Measurements from ENCODE around the gene FABP7.

FABP7 gene

DNA sequence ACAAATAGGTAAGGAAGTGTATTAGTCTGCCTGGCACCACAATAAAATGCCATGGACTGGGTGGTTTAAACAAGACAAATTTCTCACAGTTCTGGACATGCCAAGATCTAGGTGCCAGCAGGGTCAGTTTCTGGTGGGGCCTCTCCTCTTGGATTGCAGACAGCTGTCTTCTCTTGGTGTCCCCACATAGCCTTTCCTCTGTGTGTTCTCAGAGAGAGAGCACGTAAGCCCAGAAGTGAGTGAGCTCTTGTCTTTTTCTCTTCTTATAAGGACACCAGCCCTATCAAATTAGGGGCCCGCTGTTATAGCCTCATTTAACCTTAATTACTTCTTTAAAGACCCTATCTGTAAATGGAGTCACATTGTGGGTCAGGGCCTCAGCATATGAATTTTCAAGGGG lies 37.8 kb downstream of the FABP7 start:
- no peaks in the 10 kb centered on the region for H3K79me1 ChIP-seq (ENCODE audit: low read depth, low read length)

DNA sequence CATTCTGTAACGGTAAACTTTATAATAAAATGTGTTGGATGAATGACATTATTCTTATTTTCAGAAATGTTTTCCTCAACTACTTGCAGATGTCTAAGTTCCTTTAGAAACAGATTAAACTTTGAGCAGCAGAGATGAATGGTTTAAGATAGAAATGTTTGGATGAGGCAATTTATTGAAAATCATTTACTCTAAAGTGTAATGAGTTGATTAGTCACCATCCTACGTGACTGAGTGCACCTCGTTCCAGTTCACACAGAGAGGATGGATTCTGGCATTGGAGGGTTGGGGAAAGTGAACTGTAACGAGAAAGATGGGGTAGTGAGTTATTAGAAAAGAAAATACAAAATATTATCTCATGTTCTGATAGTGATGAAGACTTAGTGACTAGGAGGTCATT lies 38.2 kb downstream of the FABP7 start:
- Histone ChIP-seq H2BK15ac (ENCODE audit: low read length) (no peak overlapping the region), H2BK120ac (ENCODE audit: low read depth, low read length) (no peak overlapping the region), H3K79me1 (ENCODE audit: low read depth, low read length) (no peaks in the 10 kb centered on the region), H4K91ac (ENCODE audit: low read depth, low read length, poor library complexity) (no peak overlapping the region), H3K27me3 (ENCODE audit: control insufficient read depth in 3 of 3, insufficient read depth in 3 of 3, low read depth in 1 of 3, low read length in 3 of 3) (no peaks in the 10 kb centered on the region), H3K4me3 (ENCODE audit: low read length in 2 of 2) (no peak overlapping the region), H3K36me3 (replicated peaks in 1 of 2; ENCODE audit: control insufficient read depth in 2 of 2, insufficient read depth in 2 of 2, low read length in 2 of 2) (no peaks in the 10 kb centered on the region), H3K9ac (ENCODE audit: low read depth, low read length, poor library complexity) (no peak overlapping the region), H2AFZ (ENCODE audit: low read length) (no peak overlapping the region), H2BK5ac (ENCODE audit: low read length) (no peak overlapping the region), H3K4ac (ENCODE audit: low read length) (no peak overlapping the region), H3K14ac (ENCODE audit: low read length) (no peak overlapping the region), H3K9me3 (replicated peaks in 1 of 2; ENCODE audit: control insufficient read depth in 2 of 2, insufficient read depth in 1 of 2, low read depth in 1 of 2, low read length in 2 of 2) (no peaks in the 10 kb centered on the region), H4K8ac (ENCODE audit: low read depth, low read length) (no peak overlapping the region), H3K18ac (ENCODE audit: low read length) (no peak overlapping the region), H3K23ac (ENCODE audit: low read depth, low read length, poor library complexity) (no peak overlapping the region), H2AK5ac (ENCODE audit: low read depth, low read length) (no peak overlapping the region), H3K4me2 (ENCODE audit: insufficient read depth, low read length, poor library complexity, severe bottlenecking) (no peak overlapping the region), H3K4me1 (ENCODE audit: control insufficient read depth in 2 of 2, insufficient read depth in 1 of 2, low read depth in 1 of 2, low read length in 2 of 2) (peaks cover 0 to 2% of the 10 kb centered on the region in 2 donors), H3K27ac (replicated peaks; ENCODE audit: low read length) (no peak overlapping the region), H2BK12ac (ENCODE audit: low read length) (no peak overlapping the region)
- no CpG with 5 or more reads among the region's 4 CpGs for WGBS, 2 donors (ENCODE audit: extremely low coverage in 2 of 2, insufficient read length in 2 of 2, insufficient replicate concordance in 1 of 2)
- no peak for DNase-seq (ENCODE audit: low spot score)

More for the DNA sequence above, 37.8 kb downstream of the FABP7 start:
- no peak overlapping the region for H2BK15ac ChIP-seq (ENCODE audit: low read length)
- H2BK5ac ChIP-seq (ENCODE audit: low read length), result no peak overlapping the region
- no peak overlapping the region for H2BK12ac ChIP-seq (ENCODE audit: low read length)
- no peaks in the 10 kb centered on the region for H3K9me3 ChIP-seq (replicated peaks in 1 of 2; ENCODE audit: control insufficient read depth in 2 of 2, insufficient read depth in 1 of 2, low read depth in 1 of 2, low read length in 2 of 2)
- H2AFZ ChIP-seq (ENCODE audit: low read length), result peak overlapping the region; percentile 9
- no peaks in the 10 kb centered on the region for H3K27me3 ChIP-seq (ENCODE audit: control insufficient read depth in 3 of 3, insufficient read depth in 3 of 3, low read depth in 1 of 3, low read length in 3 of 3)
- no peak overlapping the region for H4K91ac ChIP-seq (ENCODE audit: low read depth, low read length, poor library complexity)
- no CpG with 5 or more reads among the region's 2 CpGs for WGBS, 2 donors (ENCODE audit: extremely low coverage in 2 of 2, insufficient read length in 2 of 2, insufficient replicate concordance in 1 of 2)
- no peak overlapping the region for H2AK5ac ChIP-seq (ENCODE audit: low read depth, low read length)
- peaks cover 0 to 2% of the 10 kb centered on the region in 2 donors for H3K4me1 ChIP-seq (ENCODE audit: control insufficient read depth in 2 of 2, insufficient read depth in 1 of 2, low read depth in 1 of 2, low read length in 2 of 2)
- H3K4me3 ChIP-seq (ENCODE audit: low read length in 2 of 2), result no peak overlapping the region
- H2BK120ac ChIP-seq (ENCODE audit: low read depth, low read length), result no peak overlapping the region
- no peak overlapping the region for H3K27ac ChIP-seq (replicated peaks; ENCODE audit: low read length)
- no peak overlapping the region for H3K23ac ChIP-seq (ENCODE audit: low read depth, low read length, poor library complexity)
- DNase-seq (ENCODE audit: low spot score), result no peak
- H3K14ac ChIP-seq (ENCODE audit: low read length), result no peak overlapping the region
- H3K36me3 ChIP-seq (replicated peaks in 1 of 2; ENCODE audit: control insufficient read depth in 2 of 2, insufficient read depth in 2 of 2, low read length in 2 of 2), result no peaks in the 10 kb centered on the region
- H4K8ac ChIP-seq (ENCODE audit: low read depth, low read length), result no peak overlapping the region
- no peak overlapping the region for H3K9ac ChIP-seq (ENCODE audit: low read depth, low read length, poor library complexity)
- no peak overlapping the region for H3K4me2 ChIP-seq (ENCODE audit: insufficient read depth, low read length, poor library complexity, severe bottlenecking)
- no peak overlapping the region for H3K4ac ChIP-seq (ENCODE audit: low read length)
- no peak overlapping the region for H3K18ac ChIP-seq (ENCODE audit: low read length)

- H3K4me2 ChIP-seq (ENCODE audit: insufficient read depth, low read length, poor library complexity, severe bottlenecking), result no peak overlapping the region
- DNase-seq (ENCODE audit: low spot score), result no peak
- H3K36me3 ChIP-seq (replicated peaks in 1 of 2; ENCODE audit: control insufficient read depth in 2 of 2, insufficient read depth in 2 of 2, low read length in 2 of 2), result no peaks in the 10 kb centered on the region
- H3K23ac ChIP-seq (ENCODE audit: low read depth, low read length, poor library complexity), result no peak overlapping the region
- no peak overlapping the region for H2BK12ac ChIP-seq (ENCODE audit: low read length)
- no peak overlapping the region for H2BK15ac ChIP-seq (ENCODE audit: low read length)
- no peak overlapping the region for H2AK5ac ChIP-seq (ENCODE audit: low read depth, low read length)
- no peak overlapping the region for H3K9ac ChIP-seq (ENCODE audit: low read depth, low read length, poor library complexity)
- H3K79me1 ChIP-seq (ENCODE audit: low read depth, low read length), result no peaks in the 10 kb centered on the region
- no peaks in the 10 kb centered on the region for H3K27me3 ChIP-seq (ENCODE audit: control insufficient read depth in 3 of 3, insufficient read depth in 3 of 3, low read depth in 1 of 3, low read length in 3 of 3)
- H2BK5ac ChIP-seq (ENCODE audit: low read length), result no peak overlapping the region
- H3K4me3 ChIP-seq (ENCODE audit: low read length in 2 of 2), result no peak overlapping the region
- H3K27ac ChIP-seq (replicated peaks; ENCODE audit: low read length), result no peak overlapping the region
- H4K8ac ChIP-seq (ENCODE audit: low read depth, low read length), result no peak overlapping the region
- WGBS, 2 donors (ENCODE audit: extremely low coverage in 2 of 2, insufficient read length in 2 of 2, insufficient replicate concordance in 1 of 2), result no CpG with 5 or more reads among the region's 2 CpGs
- H3K18ac ChIP-seq (ENCODE audit: low read length), result no peak overlapping the region
- peaks cover 0 to 2% of the 10 kb centered on the region in 2 donors for H3K4me1 ChIP-seq (ENCODE audit: control insufficient read depth in 2 of 2, insufficient read depth in 1 of 2, low read depth in 1 of 2, low read length in 2 of 2)
- H3K9me3 ChIP-seq (replicated peaks in 1 of 2; ENCODE audit: control insufficient read depth in 2 of 2, insufficient read depth in 1 of 2, low read depth in 1 of 2, low read length in 2 of 2), result no peaks in the 10 kb centered on the region
- H3K14ac ChIP-seq (ENCODE audit: low read length), result no peak overlapping the region
- no peak overlapping the region for H4K91ac ChIP-seq (ENCODE audit: low read depth, low read length, poor library complexity)
- no peak overlapping the region for H3K4ac ChIP-seq (ENCODE audit: low read length)
- H2AFZ ChIP-seq (ENCODE audit: low read length), result no peak overlapping the region
- no peak overlapping the region for H2BK120ac ChIP-seq (ENCODE audit: low read depth, low read length)
These were observed 39.4 kb downstream of the FABP7 start for GRCh38 chr6:122818866-122819265.

- no CpG with 5 or more reads among the region's 2 CpGs for WGBS, 2 donors (ENCODE audit: extremely low coverage in 2 of 2, insufficient read length in 2 of 2, insufficient replicate concordance in 1 of 2)
- H4K8ac ChIP-seq (ENCODE audit: low read depth, low read length), result no peak overlapping the region
These were observed 41.6 kb downstream of the FABP7 start for GRCh38 chr6:122821095-122821494.

More at GRCh38 chr6:122821095-122821494, 41.6 kb downstream of the FABP7 start:
- no peak overlapping the region for H2BK120ac ChIP-seq (ENCODE audit: low read depth, low read length)
- no peak overlapping the region for H3K18ac ChIP-seq (ENCODE audit: low read length)
- H3K27me3 ChIP-seq (ENCODE audit: control insufficient read depth in 3 of 3, insufficient read depth in 3 of 3, low read depth in 1 of 3, low read length in 3 of 3), result no peaks in the 10 kb centered on the region
- no peak overlapping the region for H2AFZ ChIP-seq (ENCODE audit: low read length)
- no peak overlapping the region for H4K91ac ChIP-seq (ENCODE audit: low read depth, low read length, poor library complexity)
- H2AK5ac ChIP-seq (ENCODE audit: low read depth, low read length), result no peak overlapping the region
- no peak overlapping the region for H3K27ac ChIP-seq (replicated peaks; ENCODE audit: low read length)
- no peak overlapping the region for H2BK15ac ChIP-seq (ENCODE audit: low read length)
- H3K14ac ChIP-seq (ENCODE audit: low read length), result no peak overlapping the region
- no peak overlapping the region for H3K4me2 ChIP-seq (ENCODE audit: insufficient read depth, low read length, poor library complexity, severe bottlenecking)
- H2BK12ac ChIP-seq (ENCODE audit: low read length), result no peak overlapping the region
- peaks cover 0 to 2% of the 10 kb centered on the region in 2 donors for H3K4me1 ChIP-seq (ENCODE audit: control insufficient read depth in 2 of 2, insufficient read depth in 1 of 2, low read depth in 1 of 2, low read length in 2 of 2)
- no peak overlapping the region for H3K4me3 ChIP-seq (ENCODE audit: low read length in 2 of 2)
- H3K23ac ChIP-seq (ENCODE audit: low read depth, low read length, poor library complexity), result no peak overlapping the region
- H2BK5ac ChIP-seq (ENCODE audit: low read length), result no peak overlapping the region
- no peak for DNase-seq (ENCODE audit: low spot score)
- H3K79me1 ChIP-seq (ENCODE audit: low read depth, low read length), result no peaks in the 10 kb centered on the region
- H3K36me3 ChIP-seq (replicated peaks in 1 of 2; ENCODE audit: control insufficient read depth in 2 of 2, insufficient read depth in 2 of 2, low read length in 2 of 2), result no peaks in the 10 kb centered on the region
- H3K9me3 ChIP-seq (replicated peaks in 1 of 2; ENCODE audit: control insufficient read depth in 2 of 2, insufficient read depth in 1 of 2, low read depth in 1 of 2, low read length in 2 of 2), result no peaks in the 10 kb centered on the region
- H3K4ac ChIP-seq (ENCODE audit: low read length), result no peak overlapping the region
- no peak overlapping the region for H3K9ac ChIP-seq (ENCODE audit: low read depth, low read length, poor library complexity)

Data from neuronal stem cell (in vitro differentiated cells).